ENCODE results near the gene PTTG1IP.

GRCh38 chr21:44909719-44910118 lies 36.2 kb upstream of the PTTG1IP start:
- TF ChIP-seq CTCF (IDR thresholded peaks at IDR 0.05; ENCODE audit: low read depth, low read length), result no peak
- no peak for TF ChIP-seq MAX (IDR thresholded peaks at IDR 0.05; ENCODE audit: low read depth, low read length)
- no peak for TF ChIP-seq POLR2A (IDR thresholded peaks at IDR 0.05; ENCODE audit: extremely low read depth, insufficient read length)
